CD4-positive, alpha-beta T cell (primary cell): ENCODE results near the gene PKP4. TPM values are rescaled to one million over a fixed set of nuclear protein-coding genes. Genes with fewer than 3 reads are reported as not detected.

Source experiments
- ATAC-seq: fragments of 200-7000 bp; cut with Tn5 transposase; one replicate; pipeline ENCODE4 v1.10.0; 2022; ENCODE audit warnings: mild to moderate bottlenecking; ENCODE audit not compliant: poor library complexity
- CTCF ChIA-PET: fragments of 350-600 bp; sonication (Branson Sonifier 250); formaldehyde crosslinking; loops from one replicate; lab custom pipeline; 2021; ENCODE audit warnings: antibody characterized with exemption, inconsistent platforms; lab: Charles Lee
- POLR2A ChIA-PET: fragments of 350-600 bp; sonication (Branson Sonifier 250); formaldehyde crosslinking; loops from one replicate; lab custom pipeline; 2021; ENCODE audit warnings: antibody characterized with exemption, inconsistent platforms; lab: Charles Lee
- DNase-seq, 14 experiments: peaks; one replicate each; pipeline ENCODE4 v3.0.0-alpha.2; 2013 to 2020; ENCODE audit warnings: mixed read lengths in 2 of 14
- H3K27ac ChIP-seq, 2 donors: one replicate each; pipeline versions ENCODE4 v1.5.1 to v1.7.0; 2013; ENCODE audit warnings: low read length in 2 of 2, low read depth in 1 of 2, mild to moderate bottlenecking in 1 of 2
- H3K27me3 ChIP-seq, 2 experiments: 1 replicate in 1 of 2; 2 replicates in 1 of 2; pipeline versions ENCODE4 v1.6.1 to v1.7.0; 2013; ENCODE audit warnings: low read length in 2 of 2, control low read depth in 1 of 2, mild to moderate bottlenecking in 1 of 2, moderate library complexity in 1 of 2; ENCODE audit not compliant: insufficient read depth in 2 of 2, control insufficient read depth in 1 of 2
- H3K36me3 ChIP-seq: one replicate; pipeline ENCODE4 v1.6.1; 2013; ENCODE audit warnings: low read length, control low read depth; ENCODE audit not compliant: insufficient read depth
- H3K4me1 ChIP-seq: one replicate; pipeline ENCODE4 v1.6.1; 2013; ENCODE audit warnings: low read length, control low read depth; ENCODE audit not compliant: insufficient read depth
- H3K4me3 ChIP-seq: one replicate; pipeline ENCODE4 v1.5.1; 2013; ENCODE audit warnings: mild to moderate bottlenecking, low read length, moderate library complexity
- H3K9me3 ChIP-seq, 2 experiments: 1 replicate in 1 of 2; 2 replicates in 1 of 2; pipeline versions ENCODE4 v1.6.1 to v1.7.0; 2013; ENCODE audit warnings: low read length in 2 of 2, mild to moderate bottlenecking in 2 of 2, control low read depth in 1 of 2, moderate library complexity in 1 of 2; ENCODE audit not compliant: control insufficient read depth in 1 of 2, insufficient read depth in 1 of 2
- H3K27ac Mint-ChIP-seq: one replicate; pipeline ENCODE4 v1.8.0; 2020; ENCODE audit warnings: mixed read lengths
- H3K27me3 Mint-ChIP-seq: one replicate; pipeline ENCODE4 v1.8.0; 2021; ENCODE audit warnings: mixed read lengths
- H3K36me3 Mint-ChIP-seq: one replicate; pipeline ENCODE4 v1.8.0; 2021; ENCODE audit warnings: low read depth, mixed read lengths
- H3K4me1 Mint-ChIP-seq: one replicate; pipeline ENCODE4 v1.8.0; 2021; ENCODE audit warnings: low read depth, mixed read lengths
- H3K4me3 Mint-ChIP-seq: one replicate; pipeline ENCODE4 v1.8.0; 2020; ENCODE audit warnings: mild to moderate bottlenecking, mixed read lengths
- H3K9me3 Mint-ChIP-seq: one replicate; pipeline ENCODE4 v1.8.0; 2020; ENCODE audit warnings: mixed read lengths
- CTCF ChIP-seq: fragments of 200-600 bp; IDR thresholded peaks from one replicate; pipeline ENCODE4 v1.8.0; 2022; ENCODE audit warnings: antibody characterized with exemption, mild to moderate bottlenecking
- intact Hi-C, 2 experiments: fragments of 100-400 bp; cut with DNase I in 1 of 2; cut with micrococcal nuclease in 1 of 2; formaldehyde crosslinking; loops; one replicate each; pipeline versions ENCODE4 v1.15.1 to v1.9.0; 2023 to 2025; cut with DNase I, micrococcal nuclease
- total RNA-seq, 174 experiments: library from RNA in 2 of 174; stranded (reverse) in 2 of 174; gene quantifications; one replicate each; pipeline ENCODE4 v1.2.3 and lab custom pipeline; 2021 to 2026

PKP4 gene
- total RNA-seq, 2 experiments from 2014 or later = 10.8 to 14.6 TPM

- Histone ChIP-seq H3K36me3 (no peaks in the 10 kb centered on the region), H3K4me3 (no peak overlapping the region), H3K4me1 (no peaks in the 10 kb centered on the region), H3K9me3 (no peaks in the 10 kb centered on the region), H3K27me3 (peaks cover 0 to 8% of the 10 kb centered on the region in 2 experiments), H3K27ac (no peak overlapping the region)
- TF ChIP-seq CTCF = no peak
- intact Hi-C loops = no loop called here
- CTCF ChIA-PET = no interaction called here
- peaks cover 5% of the 10 kb centered on the region for H3K9me3 Mint-ChIP-seq
- no peak overlapping the region for H3K27ac Mint-ChIP-seq
- no peaks in the 10 kb centered on the region for H3K36me3 Mint-ChIP-seq
- peaks cover 20% of the 10 kb centered on the region for H3K27me3 Mint-ChIP-seq
- no peaks in the 10 kb centered on the region for H3K4me1 Mint-ChIP-seq
- ATAC-seq = no peak
- no peak for DNase-seq
- no peak overlapping the region for H3K4me3 Mint-ChIP-seq
- POLR2A ChIA-PET = no interaction called here
Observed at GRCh38 chr2:158717366-158718195, 260.8 kb downstream of the PKP4 start.

GRCh38 chr2:158718196-158718585, 261.4 kb downstream of the PKP4 start:
- Histone ChIP-seq H3K36me3 (no peaks in the 10 kb centered on the region), H3K4me1 (no peaks in the 10 kb centered on the region), H3K27ac (no peak overlapping the region), H3K9me3 (peaks cover 0 to 2% of the 10 kb centered on the region in 2 experiments), H3K27me3 (peaks cover 0 to 8% of the 10 kb centered on the region in 2 experiments), H3K4me3 (no peak overlapping the region)
- ATAC-seq (no peak), DNase-seq (no peak)
- POLR2A ChIA-PET = interaction anchor here (0.6 kb wide), 1 partner anchor 228 kb away, joined by 3 read pairs; no protein-coding TSS in a partner anchor
- Mint-ChIP-seq H3K27me3 (peaks cover 16% of the 10 kb centered on the region), H3K4me3 (no peak overlapping the region), H3K36me3 (no peaks in the 10 kb centered on the region), H3K27ac (no peak overlapping the region), H3K4me1 (no peaks in the 10 kb centered on the region), H3K9me3 (peaks cover 5% of the 10 kb centered on the region)
- CTCF ChIA-PET = no interaction called here
- intact Hi-C loops = no loop called here
- TF ChIP-seq CTCF = no peak

- H3K4me1 Mint-ChIP-seq = no peaks in the 10 kb centered on the region
- peaks cover under 1% of the 10 kb centered on the region for H3K9me3 Mint-ChIP-seq
- peaks cover 12% of the 10 kb centered on the region for H3K27me3 Mint-ChIP-seq
- Histone ChIP-seq H3K4me1 (no peaks in the 10 kb centered on the region), H3K36me3 (no peaks in the 10 kb centered on the region), H3K9me3 (peaks cover 0 to 4% of the 10 kb centered on the region in 2 experiments), H3K27ac (no peak overlapping the region), H3K27me3 (peaks cover 0 to 8% of the 10 kb centered on the region in 2 experiments), H3K4me3 (no peak overlapping the region)
- intact Hi-C loops = no loop called here
- POLR2A ChIA-PET = no interaction called here
- CTCF ChIA-PET = no interaction called here
- DNase-seq (no peak), ATAC-seq (no peak)
- no peak for TF ChIP-seq CTCF
- H3K36me3 Mint-ChIP-seq = no peaks in the 10 kb centered on the region
- no peak overlapping the region for H3K27ac Mint-ChIP-seq
- no peak overlapping the region for H3K4me3 Mint-ChIP-seq
Observed at GRCh38 chr2:158718851-158719250, 262.1 kb downstream of the PKP4 start.
